Measurements from ENCODE around the gene TCIRG1.
A peak's percentile ranks its signal among the peaks of the same experiment; 100 is the strongest.

The TCIRG1 gene

GRCh38 chr11:68036717-68037239, 2.0 kb upstream of the TCIRG1 start:
- DNase-seq (ENCODE audit: low spot score) = no peak

DNA sequence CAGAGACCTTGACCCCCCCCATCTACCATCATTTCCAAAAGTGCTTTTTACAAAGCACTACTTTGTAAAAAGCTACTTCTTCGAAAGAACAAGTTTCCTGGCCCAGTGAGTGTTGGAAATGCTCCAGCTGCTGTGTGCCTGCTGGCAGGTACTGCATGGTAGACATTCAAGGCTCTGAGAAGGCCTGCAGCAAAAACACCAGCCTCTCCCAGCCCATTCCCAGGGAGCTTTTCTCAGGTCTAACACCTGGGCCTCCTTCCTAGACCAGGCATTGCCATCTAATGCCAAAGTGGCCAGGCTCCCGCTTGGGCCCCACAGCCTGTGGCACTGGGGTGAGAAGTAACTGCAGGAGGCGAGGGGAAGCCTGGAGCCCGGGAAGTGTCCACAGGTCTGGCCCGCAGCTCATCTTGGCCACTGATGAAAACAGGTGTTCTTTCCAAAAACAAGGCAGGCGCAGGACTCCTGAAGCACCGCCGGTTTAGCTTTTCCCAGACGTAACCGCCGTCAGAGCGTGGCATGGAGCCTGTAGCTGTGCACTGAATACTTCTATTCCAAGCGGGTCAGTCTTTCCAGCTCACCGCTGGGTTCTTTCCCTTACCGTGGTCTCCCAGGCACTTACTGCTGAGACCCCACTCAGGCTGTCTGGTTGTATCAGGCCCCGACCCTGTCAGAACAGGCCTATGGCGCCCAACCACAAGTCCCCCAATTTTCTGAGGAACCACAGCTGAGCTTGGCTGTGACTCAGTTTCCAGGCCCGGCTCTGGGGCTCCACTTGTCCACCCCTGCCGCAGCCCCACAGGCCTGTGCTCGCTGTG, 1.2 kb upstream of the TCIRG1 start:
- no peak for DNase-seq (ENCODE audit: low spot score)

- DNase-seq (ENCODE audit: low spot score) = no peak
Measured at GRCh38 chr11:68038226-68038717, 553 bp upstream of the TCIRG1 start.

DNA sequence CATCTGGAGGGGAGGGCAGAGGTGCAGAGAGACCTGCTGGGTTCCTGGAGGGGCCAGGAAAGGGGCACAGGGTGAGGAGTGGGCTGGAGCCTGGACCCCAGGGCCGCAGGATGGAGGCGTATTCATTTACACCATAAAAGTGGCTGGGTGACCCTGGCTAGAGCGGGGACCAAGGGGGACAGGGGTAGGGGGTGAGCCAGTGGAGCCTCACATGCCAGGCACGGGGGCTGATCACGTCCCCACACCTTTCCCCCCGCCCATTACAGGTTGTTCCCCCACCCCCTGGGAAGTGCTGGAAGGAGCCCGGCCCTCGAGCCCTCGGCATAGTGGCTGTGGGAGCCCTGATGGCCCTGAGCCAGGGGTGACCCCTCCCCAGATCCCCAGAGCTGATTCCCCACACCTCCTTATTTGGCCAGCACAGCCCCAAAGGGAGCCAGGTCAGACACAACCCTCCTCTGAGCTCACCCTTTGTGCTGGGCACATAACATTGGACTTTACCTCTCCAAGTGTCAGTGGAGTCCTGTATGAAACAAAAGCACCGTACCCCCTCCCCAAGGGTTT, 781 bp downstream of the TCIRG1 start:
- peak; percentile 57 for DNase-seq (ENCODE audit: low spot score)

DNA sequence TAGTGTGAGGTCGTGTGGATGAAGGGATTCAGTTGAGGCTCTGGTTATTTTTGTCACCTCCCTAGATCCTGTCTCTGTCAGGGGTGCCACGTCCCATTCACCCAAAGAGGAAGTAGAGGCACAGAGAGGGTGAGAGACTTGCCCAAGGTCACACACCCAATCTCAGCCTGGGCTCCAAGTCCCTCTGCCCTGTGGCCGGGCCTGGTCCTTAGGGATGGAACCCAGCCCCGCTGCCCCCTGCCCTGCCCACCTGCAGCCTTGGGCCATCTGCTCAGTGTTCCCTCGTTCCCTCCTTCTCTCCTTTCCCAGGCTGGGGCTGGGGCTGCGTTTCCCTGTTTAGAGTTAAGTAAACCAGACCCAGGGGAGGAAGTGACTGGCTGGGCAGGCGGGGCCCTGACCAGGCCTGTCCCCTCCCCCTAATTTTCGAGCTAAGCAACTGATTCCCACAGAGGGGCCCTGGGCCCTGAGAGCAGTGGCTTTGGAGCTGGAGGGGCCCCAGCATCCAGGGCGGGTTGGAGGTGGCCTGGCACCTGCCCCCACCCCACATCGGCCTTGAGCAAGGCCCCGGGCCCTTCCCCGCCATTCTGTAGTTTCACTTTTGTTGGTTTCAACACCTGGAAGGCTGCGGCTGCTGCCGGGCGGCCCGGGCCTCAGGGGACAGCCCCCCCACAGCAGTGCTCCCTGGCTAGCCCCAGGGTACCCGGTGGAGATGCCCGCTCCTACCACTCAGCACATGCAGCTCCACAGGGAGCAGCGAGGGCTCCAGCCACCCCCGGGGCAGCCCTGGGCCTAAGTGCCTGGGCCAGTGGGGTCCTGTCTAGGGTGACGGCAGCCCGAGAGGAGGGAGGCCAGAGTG, 1.5 kb downstream of the TCIRG1 start:
- peak; percentile 86 for DNase-seq (ENCODE audit: low spot score)

- DNase-seq (ENCODE audit: low spot score) = no peak
Measured at GRCh38 chr11:68040957-68041591, 2.2 kb downstream of the TCIRG1 start.

GRCh38 chr11:68041617-68042218, 2.9 kb downstream of the TCIRG1 start:
- no peak for DNase-seq (ENCODE audit: low spot score)

GRCh38 chr11:68042219-68043028, 3.6 kb downstream of the TCIRG1 start:
- no peak for DNase-seq (ENCODE audit: low spot score)

DNA sequence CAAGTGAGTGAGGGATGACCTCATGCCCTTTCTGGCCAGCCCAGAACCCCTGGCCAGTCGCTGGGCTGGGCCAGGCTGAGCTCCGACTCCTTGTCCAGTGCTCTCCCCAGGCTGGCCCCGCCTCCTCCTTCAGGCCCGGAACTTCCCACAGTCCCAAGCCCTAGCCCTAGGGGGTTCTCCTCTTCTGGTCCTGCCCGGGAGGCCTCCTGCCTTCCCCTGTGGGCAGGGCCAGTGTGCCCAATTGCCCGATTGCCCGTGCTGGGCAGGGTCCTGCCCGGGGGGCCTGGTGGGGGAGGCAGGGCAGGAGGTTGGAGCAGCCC, 4.2 kb downstream of the TCIRG1 start:
- DNase-seq (ENCODE audit: low spot score) = no peak

DNA sequence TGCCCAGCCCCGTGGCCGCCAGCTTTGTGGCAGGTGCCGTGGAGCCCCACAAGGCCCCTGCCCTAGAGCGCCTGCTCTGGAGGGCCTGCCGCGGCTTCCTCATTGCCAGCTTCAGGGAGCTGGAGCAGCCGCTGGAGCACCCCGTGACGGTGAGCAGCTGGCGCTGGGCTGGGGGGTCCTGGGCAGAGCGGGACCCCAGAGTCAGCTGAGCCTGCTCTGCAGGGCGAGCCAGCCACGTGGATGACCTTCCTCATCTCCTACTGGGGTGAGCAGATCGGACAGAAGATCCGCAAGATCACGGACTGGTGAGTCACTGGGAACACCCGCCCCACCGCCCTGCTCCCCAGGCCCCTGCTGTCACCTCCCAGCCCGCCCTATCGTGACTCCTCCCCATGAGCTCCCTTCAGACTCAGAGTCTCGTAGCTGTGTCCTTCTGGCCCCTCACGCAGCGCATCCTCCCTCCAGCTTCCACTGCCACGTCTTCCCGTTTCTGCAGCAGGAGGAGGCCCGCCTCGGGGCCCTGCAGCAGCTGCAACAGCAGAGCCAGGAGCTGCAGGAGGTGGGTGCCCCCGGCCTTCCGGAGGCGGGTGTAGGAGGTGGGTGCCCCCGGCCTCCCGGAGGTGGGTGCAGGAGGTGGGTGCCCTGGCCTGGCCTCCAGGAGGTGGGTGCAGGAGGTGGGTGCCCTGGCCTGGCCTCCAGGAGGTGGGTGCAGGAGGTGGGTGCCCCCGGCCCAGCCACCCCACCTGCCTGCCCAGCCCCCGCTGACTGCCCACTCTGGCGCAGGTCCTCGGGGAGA, 4.7 kb downstream of the TCIRG1 start:
- DNase-seq (ENCODE audit: low spot score) = no peak

DNA sequence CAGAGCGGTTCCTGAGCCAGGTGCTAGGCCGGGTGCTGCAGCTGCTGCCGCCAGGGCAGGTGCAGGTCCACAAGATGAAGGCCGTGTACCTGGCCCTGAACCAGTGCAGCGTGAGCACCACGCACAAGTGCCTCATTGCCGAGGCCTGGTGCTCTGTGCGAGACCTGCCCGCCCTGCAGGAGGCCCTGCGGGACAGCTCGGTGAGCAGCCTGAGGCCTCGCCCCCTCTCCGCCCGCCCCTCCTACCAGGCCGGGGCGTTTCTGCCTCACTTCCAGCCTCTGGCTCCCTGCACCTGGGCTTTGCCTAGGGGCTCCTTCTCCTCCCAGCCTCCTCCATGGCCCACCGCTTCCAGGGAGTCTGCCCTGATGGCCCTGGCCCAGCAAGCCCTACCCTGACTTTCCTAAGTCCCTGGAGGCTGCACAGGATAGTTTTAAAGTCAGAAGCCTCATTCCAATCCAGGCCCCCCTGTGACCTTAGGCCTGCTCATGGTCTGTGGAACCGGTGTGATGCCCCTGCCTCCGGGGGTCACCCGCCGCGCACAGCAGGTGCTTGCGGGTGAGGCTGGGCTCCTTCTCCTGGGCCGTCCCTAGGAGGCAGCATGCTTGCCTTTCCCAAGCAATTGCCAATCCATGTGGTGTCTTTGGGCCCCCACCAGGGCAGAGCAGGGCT, 5.5 kb downstream of the TCIRG1 start:
- DNase-seq (ENCODE audit: low spot score) = no peak

DNA sequence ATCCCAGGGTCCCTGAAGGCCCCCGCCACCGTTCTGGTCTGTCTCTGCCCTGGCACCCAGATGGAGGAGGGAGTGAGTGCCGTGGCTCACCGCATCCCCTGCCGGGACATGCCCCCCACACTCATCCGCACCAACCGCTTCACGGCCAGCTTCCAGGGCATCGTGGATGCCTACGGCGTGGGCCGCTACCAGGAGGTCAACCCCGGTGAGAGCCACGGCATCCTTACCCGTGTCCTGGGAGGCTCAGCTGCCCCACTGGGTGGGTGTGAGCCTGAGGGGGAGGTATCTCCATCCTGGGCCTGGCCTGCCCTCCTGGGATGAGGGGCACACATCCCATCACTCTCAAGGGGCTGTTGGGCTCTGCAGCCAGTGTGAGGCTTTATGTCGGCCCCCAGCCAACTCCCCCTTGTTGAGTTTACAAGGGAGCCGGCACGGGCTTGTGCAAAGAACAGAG, 6.1 kb downstream of the TCIRG1 start:
- no peak for DNase-seq (ENCODE audit: low spot score)

- DNase-seq (ENCODE audit: low spot score) = no peak
Measured at GRCh38 chr11:68047437-68048290, 8.8 kb downstream of the TCIRG1 start.

DNA sequence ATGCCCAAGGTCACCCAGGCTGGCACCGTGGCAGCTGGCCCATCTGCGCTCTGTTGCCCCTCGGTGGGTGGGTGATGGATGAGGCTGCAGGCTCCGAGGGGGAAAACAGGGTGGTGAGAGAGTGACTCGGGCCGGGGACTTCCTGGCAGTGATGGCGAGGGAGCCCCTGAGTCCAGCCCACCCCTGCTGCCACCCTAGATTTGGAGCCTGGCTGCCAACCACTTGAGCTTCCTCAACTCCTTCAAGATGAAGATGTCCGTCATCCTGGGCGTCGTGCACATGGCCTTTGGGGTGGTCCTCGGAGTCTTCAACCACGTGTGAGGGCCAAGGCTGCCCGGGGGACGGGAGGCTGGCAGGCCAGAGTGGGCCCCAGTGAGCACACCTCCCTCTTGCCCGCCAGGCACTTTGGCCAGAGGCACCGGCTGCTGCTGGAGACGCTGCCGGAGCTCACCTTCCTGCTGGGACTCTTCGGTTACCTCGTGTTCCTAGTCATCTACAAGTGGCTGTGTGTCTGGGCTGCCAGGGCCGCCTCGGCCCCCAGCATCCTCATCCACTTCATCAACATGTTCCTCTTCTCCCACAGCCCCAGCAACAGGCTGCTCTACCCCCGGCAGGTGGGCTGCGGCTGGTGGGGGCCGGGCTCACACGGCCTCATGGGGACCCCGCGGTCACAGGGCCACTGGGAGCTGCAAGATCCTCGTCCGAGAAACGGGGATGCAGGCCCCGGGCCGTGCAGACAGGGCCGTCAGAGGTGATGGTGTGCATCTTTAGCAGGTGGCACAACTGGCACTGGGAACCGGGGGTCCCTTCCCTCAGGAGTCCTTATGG, 10.1 kb downstream of the TCIRG1 start:
- DNase-seq (ENCODE audit: low spot score) = no peak

DNA sequence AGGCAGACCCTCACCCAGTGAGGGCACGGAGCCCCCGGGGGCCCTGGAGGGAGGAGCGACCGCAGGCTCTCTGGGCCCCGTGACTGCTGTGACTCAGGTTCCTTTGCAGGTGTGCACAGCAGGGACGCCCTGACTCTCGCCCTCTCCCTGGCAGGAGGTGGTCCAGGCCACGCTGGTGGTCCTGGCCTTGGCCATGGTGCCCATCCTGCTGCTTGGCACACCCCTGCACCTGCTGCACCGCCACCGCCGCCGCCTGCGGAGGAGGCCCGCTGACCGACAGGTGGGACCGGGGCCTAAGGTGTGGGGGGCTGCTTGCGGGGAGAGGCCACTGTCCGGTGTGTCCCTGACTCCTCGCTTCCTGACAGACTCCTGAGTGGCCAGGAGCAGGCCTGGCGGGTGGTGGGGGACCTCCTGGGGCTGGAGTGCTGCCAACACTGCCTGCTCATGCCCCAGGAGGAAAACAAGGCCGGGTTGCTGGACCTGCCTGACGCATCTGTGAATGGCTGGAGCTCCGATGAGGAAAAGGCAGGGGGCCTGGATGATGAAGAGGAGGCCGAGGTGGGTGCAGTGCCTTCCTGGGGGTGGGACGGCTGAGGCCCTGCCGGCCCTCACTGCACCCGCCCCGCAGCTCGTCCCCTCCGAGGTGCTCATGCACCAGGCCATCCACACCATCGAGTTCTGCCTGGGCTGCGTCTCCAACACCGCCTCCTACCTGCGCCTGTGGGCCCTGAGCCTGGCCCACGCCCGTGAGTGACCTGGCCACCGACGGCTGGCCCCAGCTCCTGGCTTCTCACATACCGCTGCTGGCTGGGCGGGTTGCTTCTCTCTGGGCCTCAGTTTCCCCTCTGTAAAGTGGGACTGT, 10.9 kb downstream of the TCIRG1 start:
- no peak for DNase-seq (ENCODE audit: low spot score)

GRCh38 chr11:68050371-68050841, 11.6 kb downstream of the TCIRG1 start:
- no peak for DNase-seq (ENCODE audit: low spot score)

All from germinal center (tissue), 1 donor.